RWPE2 (cell line): ENCODE results near the gene ACAD8.
"Not testable (repeated sequence)": the region's sequence is repeated elsewhere in the genome, so short reads cannot be mapped to it uniquely, and the experiment has no call there.

Experiments used
- ATAC-seq: fragments of 200-7000 bp; cut with Tn5 transposase; 3 replicates; pipeline ENCODE4 v1.9.1; 2021; ENCODE audit warnings: low read depth
- DNase-seq: peaks from one replicate; pipeline ENCODE4 v3.0.0-alpha.2; 2020; ENCODE audit warnings: low spot score
- H3K27ac ChIP-seq: fragments of 450-650 bp; 2 replicates; pipeline ENCODE4 v1.5.1; 2017; ENCODE audit warnings: mild to moderate bottlenecking; ENCODE audit not compliant: poor library complexity, severe bottlenecking
- H3K27me3 ChIP-seq: fragments of 250-450 bp; sonication (Bioruptor Pico); 2 replicates; pipeline ENCODE4 v1.5.1; 2021; ENCODE audit warnings: mild to moderate bottlenecking, moderate library complexity; ENCODE audit not compliant: insufficient read depth, poor library complexity, severe bottlenecking
- H3K36me3 ChIP-seq: fragments of 250-450 bp; sonication (Bioruptor Pico); 2 replicates; pipeline ENCODE4 v1.5.1; 2020; ENCODE audit warnings: low read depth, mild to moderate bottlenecking, moderate library complexity
- H3K4me1 ChIP-seq: fragments of 250-450 bp; sonication (Bioruptor Pico); 2 replicates; pipeline ENCODE4 v1.5.1; 2021; ENCODE audit warnings: mild to moderate bottlenecking, moderate library complexity; ENCODE audit not compliant: insufficient read depth, poor library complexity, severe bottlenecking
- H3K4me3 ChIP-seq: fragments of 250-450 bp; sonication (Bioruptor Pico); 2 replicates; pipeline ENCODE4 v1.5.1; 2021; ENCODE audit warnings: mild to moderate bottlenecking, moderate library complexity; ENCODE audit not compliant: severe bottlenecking
- H3K9me3 ChIP-seq: fragments of 250-450 bp; sonication (Bioruptor Pico); 2 replicates; pipeline ENCODE4 v1.5.1; 2021; ENCODE audit warnings: mild to moderate bottlenecking, moderate library complexity; ENCODE audit not compliant: severe bottlenecking
- TF ChIP-seq, protein P1 (sequence below): fragments of 450-650 bp; IDR thresholded peaks from one replicate; pipeline ENCODE4 v1.5.1; 2017; ENCODE audit warnings: mild to moderate bottlenecking, moderate library complexity; ENCODE audit not compliant: poor library complexity, severe bottlenecking

Gene ACAD8

DNA sequence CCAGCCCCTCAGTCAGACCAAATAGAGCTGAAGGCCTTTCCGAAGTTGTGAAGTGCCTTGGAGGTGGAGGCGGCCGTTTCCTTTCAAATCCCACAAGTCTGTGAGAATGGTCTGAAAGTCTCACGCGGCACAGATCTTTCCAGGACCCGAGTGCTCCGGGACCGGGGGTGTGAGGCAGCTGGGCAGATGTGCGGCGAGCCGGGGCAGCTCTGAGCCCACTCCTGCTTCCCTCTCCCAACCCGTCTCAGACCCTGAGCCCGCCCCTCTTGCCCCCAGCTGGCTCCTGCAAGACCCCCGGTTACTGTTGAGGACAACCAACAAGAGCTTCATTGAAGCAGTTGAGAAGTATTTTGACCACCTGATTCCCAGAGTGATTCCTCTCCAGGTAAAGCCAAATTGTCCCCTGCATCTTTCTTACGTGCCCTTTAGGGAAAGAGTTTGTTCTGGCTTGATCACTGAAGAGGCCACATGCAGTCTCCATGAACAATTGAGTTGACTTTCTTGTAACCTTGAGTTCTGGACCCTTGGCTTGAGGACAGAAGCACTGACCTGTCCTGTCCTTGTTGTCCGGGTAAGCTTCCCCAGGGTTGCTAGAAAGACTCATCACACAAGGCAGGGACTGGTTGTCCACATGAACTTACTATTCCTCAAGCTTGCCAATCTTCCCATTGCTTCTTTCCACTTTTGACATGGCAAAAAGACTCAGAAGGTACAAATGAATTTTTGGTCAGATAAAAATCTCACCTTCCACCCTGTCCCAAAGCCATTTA is 30.3 kb downstream of the ACAD8 start:
- Histone ChIP-seq H3K27me3 (peaks cover 23% of the 10 kb centered on the region), H3K9me3 (no peaks in the 10 kb centered on the region), H3K4me1 (no peaks in the 10 kb centered on the region), H3K4me3 (no peak overlapping the region), H3K27ac (no peak overlapping the region), H3K36me3 (no peaks in the 10 kb centered on the region)
- ATAC-seq = no peak
- no peak for DNase-seq
- TF ChIP-seq, protein P1, sequence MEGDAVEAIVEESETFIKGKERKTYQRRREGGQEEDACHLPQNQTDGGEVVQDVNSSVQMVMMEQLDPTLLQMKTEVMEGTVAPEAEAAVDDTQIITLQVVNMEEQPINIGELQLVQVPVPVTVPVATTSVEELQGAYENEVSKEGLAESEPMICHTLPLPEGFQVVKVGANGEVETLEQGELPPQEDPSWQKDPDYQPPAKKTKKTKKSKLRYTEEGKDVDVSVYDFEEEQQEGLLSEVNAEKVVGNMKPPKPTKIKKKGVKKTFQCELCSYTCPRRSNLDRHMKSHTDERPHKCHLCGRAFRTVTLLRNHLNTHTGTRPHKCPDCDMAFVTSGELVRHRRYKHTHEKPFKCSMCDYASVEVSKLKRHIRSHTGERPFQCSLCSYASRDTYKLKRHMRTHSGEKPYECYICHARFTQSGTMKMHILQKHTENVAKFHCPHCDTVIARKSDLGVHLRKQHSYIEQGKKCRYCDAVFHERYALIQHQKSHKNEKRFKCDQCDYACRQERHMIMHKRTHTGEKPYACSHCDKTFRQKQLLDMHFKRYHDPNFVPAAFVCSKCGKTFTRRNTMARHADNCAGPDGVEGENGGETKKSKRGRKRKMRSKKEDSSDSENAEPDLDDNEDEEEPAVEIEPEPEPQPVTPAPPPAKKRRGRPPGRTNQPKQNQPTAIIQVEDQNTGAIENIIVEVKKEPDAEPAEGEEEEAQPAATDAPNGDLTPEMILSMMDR = no peak

DNA sequence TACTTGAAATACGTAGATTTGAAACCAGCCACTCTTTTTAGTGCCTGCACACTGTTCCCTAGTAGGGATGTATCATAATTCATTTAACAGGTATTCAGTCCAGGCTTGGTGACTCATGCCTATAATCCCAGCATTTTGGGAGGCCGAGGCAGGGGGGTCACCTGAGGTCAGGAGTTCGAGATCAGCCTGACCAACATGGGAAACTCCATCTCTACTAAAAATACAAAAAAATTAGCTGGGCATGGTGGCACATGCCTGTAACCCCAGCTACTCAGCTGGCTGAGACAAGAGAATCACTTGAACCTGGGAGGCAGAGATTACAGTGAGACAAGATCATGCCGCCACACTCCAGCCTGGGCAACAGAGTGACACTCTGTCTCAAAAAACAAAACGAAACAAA is 31.0 kb downstream of the ACAD8 start:
- H3K27me3 ChIP-seq = peaks cover 18% of the 10 kb centered on the region
- not testable (repeated sequence) for DNase-seq, H3K27ac ChIP-seq, H3K4me3 ChIP-seq, H3K9me3 ChIP-seq, H3K36me3 ChIP-seq, H3K4me1 ChIP-seq, ATAC-seq

DNA sequence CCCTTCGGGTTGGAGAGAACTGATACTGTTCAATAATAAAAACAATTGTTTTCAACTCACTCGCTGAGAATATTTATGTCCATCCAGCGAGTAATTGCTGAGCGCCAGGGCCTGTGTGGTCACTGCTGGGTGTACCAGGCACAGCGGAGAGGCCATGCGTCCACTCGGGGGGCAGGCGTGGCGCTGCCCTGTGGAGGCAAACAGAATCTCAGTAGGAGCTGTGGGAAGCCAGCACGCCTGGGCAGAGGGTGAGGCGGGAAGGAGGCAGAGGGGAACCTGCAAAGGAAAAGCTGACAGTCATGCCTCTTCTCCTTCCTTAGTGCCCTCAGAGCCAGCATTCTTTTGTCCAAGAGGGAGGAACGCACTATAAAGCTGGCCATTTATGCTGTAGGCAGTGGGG is 34.2 kb downstream of the ACAD8 start:
- Histone ChIP-seq H3K36me3 (no peaks in the 10 kb centered on the region), H3K4me1 (no peaks in the 10 kb centered on the region), H3K27ac (no peak overlapping the region), H3K4me3 (no peak overlapping the region), H3K27me3 (no peaks in the 10 kb centered on the region), H3K9me3 (no peaks in the 10 kb centered on the region)
- DNase-seq (no peak), ATAC-seq (no peak)
- TF ChIP-seq, protein P1 = no peak

DNA sequence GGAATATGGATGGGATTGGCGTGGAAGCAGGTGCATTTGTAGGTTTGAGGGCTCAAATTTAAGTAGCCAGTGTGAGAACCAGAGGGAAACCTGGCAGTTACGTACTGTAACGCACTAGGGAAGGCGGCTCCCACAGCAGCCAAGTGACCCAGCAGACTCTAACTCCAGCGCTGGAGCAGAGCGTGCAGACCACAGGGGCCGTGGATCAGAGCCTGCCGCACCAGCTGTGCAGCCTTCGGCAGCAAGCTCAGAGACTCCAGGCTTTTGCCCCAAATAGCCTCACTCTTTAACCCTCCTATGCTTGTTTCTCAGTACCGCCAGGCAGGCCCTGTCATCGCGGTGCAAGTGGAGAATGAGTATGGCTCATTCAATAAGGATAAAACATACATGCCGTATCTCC is 35.1 kb downstream of the ACAD8 start:
- H3K4me1 ChIP-seq = no peaks in the 10 kb centered on the region
- no peak for DNase-seq
- H3K27ac ChIP-seq = no peak overlapping the region
- no peaks in the 10 kb centered on the region for H3K27me3 ChIP-seq
- no peak overlapping the region for H3K4me3 ChIP-seq
- no peaks in the 10 kb centered on the region for H3K9me3 ChIP-seq
- TF ChIP-seq, protein P1 = no peak
- ATAC-seq = no peak
- no peaks in the 10 kb centered on the region for H3K36me3 ChIP-seq

DNA sequence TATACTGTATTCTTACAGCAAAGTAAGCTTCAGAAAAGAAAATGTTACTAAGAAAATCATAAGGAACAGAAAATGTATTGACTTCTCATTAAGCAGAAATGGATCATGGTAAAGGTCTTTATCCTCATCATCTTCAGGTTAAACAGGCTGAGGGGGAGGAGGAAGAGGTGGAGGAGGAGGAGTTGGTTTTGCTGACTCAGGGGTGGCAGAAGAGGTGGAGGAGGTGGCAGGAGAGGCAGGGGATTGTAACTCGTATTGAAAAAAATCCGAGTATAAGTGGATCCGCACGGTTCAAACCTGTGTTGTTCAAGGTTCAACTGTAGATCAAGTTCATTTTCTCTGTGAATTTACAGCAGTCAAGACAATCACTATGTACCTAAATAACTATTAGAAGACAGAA is 35.8 kb downstream of the ACAD8 start:
- H3K4me1 ChIP-seq = no peaks in the 10 kb centered on the region
- TF ChIP-seq, protein P1 = no peak
- ATAC-seq = no peak
- no peaks in the 10 kb centered on the region for H3K27me3 ChIP-seq
- no peak overlapping the region for H3K4me3 ChIP-seq
- no peaks in the 10 kb centered on the region for H3K9me3 ChIP-seq
- no peak for DNase-seq
- H3K36me3 ChIP-seq = no peaks in the 10 kb centered on the region
- no peak overlapping the region for H3K27ac ChIP-seq
